Right kidney (tissue), 1 donor: ENCODE results near the gene SDS.
A peak's percentile ranks its signal among the peaks of the same experiment; 100 is the strongest.

Experiments used
- DNase-seq: peaks from one replicate; pipeline ENCODE4 v3.0.0-alpha.2; 2016

The SDS gene

GRCh38 chr12:113425960-113426453, 22.3 kb upstream of the SDS start:
- DNase-seq = no peak

DNA sequence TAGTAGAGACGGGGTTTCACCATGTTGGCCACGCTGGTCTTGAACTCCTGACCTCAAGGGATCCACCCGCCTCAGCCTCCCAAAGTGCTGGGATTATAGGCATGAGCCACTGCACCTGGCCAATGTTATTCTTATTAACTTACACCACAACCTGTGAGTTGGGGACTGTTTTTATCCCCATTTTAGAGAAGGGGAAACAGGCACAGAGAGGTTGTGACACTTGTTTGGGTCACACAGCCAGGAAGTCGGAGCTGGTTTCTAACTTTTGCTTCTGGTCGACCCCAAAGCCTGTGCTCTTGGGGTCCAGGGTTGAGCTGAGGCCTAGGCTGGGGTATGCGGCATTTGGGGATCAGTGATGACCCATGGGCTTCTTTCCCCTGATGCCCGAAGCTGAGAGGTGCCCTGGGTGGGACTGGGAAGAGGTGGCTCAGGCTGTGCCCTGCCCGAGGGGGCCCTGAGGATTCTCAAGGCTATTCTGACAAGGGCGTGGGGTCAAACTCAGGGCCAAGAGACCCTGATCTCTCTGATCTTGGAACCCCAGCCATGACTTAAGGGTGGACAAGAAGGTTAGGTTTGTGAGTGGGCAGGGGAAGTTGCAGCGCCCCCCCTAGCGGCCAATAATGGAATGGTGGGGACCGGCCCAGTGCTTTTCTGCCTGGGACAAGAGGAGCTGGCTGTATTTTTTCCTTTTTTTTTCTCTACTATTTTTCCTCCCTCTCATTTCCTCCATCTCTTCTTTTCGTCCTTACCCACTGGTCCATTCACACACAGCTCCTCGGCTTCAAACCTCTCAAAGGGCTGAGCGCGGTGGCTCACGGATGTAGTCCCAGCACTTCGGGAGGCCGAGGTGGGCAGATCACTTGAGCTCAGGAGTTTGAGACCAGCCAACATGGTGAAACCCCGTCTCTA, 21.5 kb upstream of the SDS start:
- peak; percentile 43 for DNase-seq

DNA sequence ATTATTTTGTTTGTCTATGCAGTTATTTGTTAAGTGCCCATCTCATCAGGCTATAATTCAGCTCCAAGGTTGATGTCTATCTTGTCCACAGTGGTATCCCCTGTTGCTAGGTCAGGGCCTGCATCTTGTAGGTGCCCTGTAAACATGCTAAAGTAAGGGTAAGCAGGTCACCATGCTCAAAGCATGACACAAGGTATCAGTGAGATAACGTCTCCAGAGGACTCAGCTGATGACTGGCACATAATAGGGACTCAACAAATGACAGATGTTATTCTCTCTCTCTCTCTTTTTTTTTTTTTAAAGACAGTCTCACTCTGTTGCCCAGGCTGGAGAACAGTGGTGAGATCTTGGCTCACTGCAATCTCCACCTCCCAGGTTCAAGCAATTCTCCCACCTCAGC, 20.8 kb upstream of the SDS start:
- no peak for DNase-seq

GRCh38 chr12:113422886-113423669, 19.4 kb upstream of the SDS start:
- no peak for DNase-seq

DNA sequence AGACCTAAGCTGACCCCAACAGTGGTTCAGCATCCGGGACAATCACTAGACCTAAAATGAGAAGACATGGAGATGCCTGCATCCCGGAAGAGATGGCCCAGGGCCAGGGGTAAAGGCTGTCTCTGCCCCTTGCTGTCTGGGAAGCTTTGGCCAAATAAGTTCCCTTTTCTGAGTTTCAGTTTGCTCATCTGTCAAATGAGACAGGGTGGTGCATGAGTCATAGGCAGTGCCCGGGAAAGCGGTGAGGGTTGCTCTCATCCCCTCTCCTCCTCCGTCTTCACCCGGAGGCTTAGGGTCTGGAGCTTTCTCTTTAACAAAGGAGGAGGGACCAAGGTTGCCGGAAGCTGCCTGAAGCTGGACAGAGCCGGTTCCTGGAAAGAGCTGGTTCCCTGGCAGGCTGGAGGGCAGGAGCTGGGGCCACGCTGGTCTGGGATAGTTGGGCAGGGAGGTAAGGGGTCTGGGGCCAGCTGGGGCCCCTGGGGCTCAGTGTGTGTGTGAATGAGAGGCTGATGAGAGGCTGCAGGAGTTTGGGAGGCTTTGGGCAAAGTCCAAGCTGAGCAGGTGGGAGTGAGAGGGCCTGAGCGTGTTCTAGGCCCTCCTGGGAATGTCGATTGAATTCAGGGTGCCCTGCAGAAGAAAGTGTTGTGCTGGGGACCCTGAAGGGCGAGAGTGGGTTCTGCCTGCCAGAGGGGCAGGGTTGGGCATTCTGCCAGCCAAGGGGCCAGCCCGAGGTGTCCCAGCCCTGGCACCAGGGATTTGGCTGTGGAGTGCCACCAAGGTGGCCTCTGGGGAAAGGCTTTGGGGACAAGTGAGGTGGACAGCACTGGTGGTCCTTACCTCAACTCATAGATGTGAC, 18.6 kb upstream of the SDS start, which contains the start of gene SDSL:
Gene SDSL (plus strand): TSS at position 351 of the 856 bp plus-strand sequence. CDS start 5,603 bp downstream, outside the sequence.
- DNase-seq = peak; percentile 69

DNA sequence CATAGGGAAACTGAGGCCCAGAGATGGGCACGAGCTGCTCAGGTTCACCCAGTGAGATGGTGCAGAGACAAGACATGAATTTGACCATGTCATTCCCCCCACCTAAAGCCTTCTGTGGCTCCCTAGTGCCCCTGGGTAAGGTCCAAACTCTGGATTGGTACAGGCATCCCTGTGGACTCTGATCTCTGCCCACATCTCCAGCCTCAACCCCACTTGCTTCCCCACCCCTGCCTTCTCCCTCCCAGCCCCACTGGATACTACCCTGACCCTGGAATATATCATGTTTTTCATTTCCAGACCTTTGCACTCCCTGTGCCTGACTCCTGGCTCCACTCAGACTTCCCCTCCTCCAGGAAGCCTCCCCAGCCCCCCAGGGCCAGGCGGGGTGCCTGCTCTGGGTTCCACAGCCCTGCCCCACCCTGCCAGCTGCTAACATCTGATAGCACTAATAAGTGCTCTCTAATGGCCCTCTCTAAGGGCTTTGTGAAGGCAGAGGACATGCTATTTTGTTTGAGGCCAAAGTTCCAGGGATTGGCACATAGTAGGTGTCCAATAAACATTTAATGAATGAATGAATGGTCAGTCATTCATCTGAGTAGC, 17.4 kb upstream of the SDS start:
- DNase-seq = no peak

DNA sequence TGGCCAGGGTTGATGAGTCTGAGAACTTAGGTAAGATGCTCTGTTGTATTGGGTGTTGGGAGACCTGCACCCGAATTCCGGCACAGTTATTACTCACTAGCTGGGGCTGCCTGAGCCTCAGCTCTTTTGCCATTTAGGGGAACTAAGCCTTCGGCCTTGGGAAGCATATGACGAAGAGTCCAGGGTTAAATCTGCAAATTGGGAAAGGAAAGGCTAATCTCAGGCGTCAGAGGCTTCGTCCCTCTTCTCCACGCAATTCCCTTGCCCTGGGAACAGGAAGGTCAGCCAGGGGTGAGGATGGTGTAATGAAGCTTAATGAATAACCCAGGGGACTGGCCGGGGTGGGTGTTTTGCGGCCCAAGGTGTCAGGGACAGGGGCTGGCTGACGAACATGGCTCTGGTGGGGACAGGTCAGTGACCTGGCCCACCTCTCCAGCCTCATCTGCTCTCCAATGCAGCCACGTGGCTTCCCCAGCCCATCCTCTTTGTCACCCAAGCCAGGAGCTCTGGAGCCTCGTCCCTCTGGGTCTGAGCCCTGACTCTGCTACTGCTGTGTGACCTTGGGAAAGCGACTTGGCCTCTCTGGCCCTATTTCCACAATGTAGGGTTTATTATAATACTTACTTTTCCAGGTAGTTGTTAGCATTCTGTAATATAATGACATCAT, 14.7 kb upstream of the SDS start:
- DNase-seq = no peak

GRCh38 chr12:113416091-113416754, 12.5 kb upstream of the SDS start:
- no peak for DNase-seq

- no peak for DNase-seq
Observed at GRCh38 chr12:113414519-113415038, 10.9 kb upstream of the SDS start.

DNA sequence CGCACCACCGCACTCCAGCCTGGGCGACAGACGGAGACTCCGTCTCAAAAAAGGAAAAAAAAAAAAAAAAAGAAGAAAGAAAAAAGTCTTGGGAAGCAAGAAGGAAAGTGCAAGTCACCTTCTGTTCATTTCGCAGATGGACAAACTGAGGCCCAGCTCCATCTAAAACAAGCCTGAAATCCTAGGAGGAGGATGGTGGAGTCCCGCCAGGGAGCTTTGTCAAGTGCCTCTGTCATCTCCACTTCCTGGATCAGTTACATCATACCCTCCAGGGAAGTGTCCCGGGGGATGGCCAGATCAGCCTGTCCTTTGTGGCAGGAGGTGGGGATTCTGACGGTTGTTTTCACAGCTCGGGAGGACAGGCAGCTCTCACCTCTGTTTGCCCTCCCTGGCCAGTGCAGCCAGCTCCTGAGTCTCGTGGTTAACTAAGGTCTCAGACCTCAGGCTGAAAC, 9.8 kb upstream of the SDS start:
- no peak for DNase-seq

DNA sequence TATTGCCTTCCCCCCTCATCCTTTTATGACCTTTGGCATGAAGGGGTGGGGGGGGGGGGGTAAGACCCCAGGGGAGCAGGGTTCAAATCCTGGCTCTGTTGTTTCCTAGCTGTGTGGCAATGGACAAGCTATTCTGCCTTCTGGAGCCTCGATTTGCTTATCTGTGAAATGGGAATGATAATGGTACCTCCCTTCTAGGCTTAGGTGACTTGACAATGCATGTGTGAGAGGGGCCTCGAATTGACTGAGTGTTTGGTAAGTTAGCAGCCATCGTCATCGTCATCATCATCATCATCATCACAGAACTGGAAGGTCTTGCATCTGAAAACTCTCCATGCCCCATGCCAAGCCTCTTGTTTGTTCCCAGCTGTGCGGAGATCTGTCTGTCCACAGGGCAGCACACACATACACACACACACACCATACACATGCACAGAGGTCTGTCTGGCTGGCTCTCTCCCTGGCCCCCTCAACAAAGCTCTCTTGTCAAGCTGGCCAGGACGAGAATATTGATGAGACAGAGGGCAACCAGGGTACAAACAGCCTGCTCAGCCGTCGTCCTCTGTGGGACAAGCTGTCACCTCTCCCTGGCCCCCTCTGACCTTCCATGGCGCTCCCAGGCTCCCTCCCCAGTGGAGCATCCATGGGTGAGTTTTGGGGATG, 5.9 kb upstream of the SDS start:
- no peak for DNase-seq

DNA sequence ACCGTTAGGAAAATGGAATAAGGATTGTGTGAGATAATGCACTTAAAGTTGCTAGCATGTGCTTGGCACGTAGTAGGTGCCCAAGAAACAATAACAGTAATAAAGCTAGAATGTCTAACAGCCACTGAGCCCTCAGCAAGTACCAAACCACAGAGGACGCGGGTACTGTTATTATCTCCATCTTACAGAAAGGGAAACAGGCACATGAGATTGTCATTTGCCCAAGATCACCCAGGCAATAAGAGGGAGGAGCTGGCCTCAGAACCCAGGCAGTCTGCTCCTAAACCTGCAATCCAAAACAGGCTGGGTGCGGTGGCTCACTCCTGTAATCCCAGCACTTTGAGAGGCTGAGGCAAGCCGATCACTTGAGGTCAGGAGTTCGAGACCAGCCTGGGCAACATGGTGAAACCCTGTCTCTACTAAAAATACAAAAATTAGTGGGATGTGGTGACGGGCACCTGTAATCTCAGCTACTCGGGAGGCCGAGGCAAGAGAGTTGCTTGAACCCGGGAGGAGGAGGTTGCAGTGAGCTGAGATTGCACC, 5.1 kb upstream of the SDS start:
- DNase-seq = no peak

- no peak for DNase-seq
Observed at GRCh38 chr12:113407931-113408600, 4.4 kb upstream of the SDS start.

GRCh38 chr12:113405694-113406093, 2.0 kb upstream of the SDS start:
- no peak for DNase-seq

GRCh38 chr12:113402586-113403260, 964 bp downstream of the SDS start:
- no peak for DNase-seq

DNA sequence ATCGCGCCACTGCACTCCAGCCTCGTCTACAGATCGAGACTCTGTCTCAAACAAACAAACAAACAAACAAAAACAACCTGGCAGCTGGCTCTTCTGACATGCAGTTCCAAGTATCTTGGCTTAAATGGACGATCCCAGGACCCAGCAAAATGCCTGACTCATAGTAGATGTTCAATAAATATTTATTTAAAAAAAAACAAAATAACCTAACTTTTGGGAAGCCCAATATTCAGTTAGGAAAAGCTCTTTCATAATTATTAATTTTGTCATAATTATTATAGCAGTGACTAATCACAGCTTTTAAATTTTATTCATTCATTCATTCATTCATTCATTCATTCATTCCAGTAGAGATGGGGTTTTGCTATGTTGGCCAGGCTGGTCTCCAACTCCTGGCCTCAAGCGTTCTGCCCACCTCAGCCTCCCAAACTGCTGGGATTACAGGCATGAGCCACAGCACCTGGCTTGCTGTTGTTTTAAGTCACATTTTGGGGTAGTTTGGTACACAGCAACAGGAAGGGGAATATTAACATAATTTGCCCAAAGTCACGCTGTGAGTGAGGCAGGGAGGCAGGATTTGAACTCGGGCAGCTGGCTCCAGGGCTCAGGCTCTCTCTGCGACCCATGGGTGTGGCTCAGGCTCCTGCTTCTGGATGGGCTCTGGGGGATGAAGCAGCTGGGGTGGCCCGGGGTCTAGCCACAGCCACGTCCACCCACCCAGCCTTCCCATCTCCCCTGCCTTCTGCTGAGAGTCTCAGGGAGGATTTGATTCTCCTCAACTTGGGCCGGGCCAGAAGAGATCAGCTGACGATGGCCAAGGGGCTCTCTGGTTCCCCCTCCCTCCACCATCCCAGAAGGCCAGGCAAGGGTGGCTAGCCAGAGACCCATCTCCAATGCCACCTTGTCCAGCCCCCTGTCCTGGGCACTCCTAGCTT, 2.4 kb downstream of the SDS start:
- DNase-seq = no peak

DNA sequence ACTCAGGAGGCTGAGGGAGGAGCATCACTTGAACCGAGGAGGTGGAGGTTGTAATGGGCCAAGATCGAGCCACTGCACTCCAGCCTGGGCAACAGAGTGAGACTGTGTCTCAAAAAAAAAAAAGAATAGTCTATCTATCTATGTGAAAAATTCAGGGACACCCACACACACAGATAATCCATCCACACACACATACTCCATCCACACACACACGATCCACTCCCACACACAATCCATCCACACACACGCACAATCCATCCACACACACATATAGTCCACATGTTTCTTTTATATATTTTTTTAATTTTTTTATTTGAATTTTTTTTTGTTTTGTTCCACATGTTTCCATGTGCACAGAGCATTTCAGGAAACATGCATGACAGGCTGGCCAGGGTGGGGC, 3.3 kb downstream of the SDS start:
- DNase-seq = no peak
